Measurements from ENCODE around the gene NHS. TPM values are rescaled to one million over a fixed set of nuclear protein-coding genes. Genes with fewer than 3 reads are reported as not detected.

NHS gene
- total RNA-seq, 4 donors from 2014 or later = 0.20 to 0.39 (median 0.30) TPM

DNA sequence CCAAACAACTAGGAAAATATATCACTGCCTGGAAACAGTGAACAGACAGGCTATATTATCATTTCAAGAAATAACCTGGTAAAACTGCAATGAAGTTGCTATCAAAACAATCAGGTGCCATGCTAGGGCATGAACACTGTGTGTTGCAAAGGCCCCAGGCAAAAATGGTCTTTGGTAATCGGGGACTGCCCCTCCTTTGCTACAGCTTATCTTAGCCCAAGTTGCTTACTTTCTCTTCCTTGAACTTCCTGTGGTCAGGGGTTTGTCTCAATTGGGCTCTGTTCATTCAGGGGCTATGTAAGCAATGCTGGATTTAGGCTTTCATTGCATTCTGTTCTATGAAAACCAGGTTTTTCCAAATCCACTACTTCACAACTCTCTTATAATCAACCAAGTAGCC, 392.7 kb downstream of the NHS start:
- ATAC-seq (no peak), DNase-seq (no peak)
- Histone ChIP-seq H3K36me3 (no peaks in the 10 kb centered on the region), H3K4me3 (no peak overlapping the region), H3K27me3 (no peaks in the 10 kb centered on the region), H3K27ac (no peak overlapping the region), H3K9me3 (no peaks in the 10 kb centered on the region), H3K4me1 (no peaks in the 10 kb centered on the region)
- in situ Hi-C loops (cut with MboI; ENCODE audit: low sequenced_read_pairs in 4 of 4) = no loop called here
- intact Hi-C loops (cut with DNase I; ENCODE audit: low total_unique reads) = no loop called here
- TF ChIP-seq CTCF (IDR thresholded peaks at IDR 0.05 in 4 of 5, conservative IDR thresholded peaks at IDR 0.05 in 1 of 5) (no peak), POLR2A (IDR thresholded peaks at IDR 0.05) (no peak)

DNA sequence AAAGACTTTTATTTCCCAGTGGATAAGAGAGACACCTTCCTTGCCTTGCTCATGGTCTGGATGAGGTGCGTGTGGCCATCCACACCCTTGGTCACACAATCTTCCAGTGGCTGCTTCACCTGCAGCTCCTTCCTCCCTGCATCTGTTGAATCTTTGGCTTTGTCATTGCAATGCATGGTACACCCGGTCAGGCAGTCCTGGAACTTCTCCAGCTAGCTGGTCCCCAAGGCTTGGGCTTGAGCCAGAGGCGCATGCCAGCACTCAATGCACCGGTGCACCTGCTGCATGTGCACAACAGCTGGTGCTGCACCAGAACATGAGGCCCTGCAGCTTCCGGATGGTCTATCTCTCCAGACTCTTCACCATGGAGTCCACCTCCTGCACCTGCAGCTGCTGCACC, 394.0 kb downstream of the NHS start:
- no peaks in the 10 kb centered on the region for H3K36me3 ChIP-seq
- H3K27ac ChIP-seq = no peak overlapping the region
- H3K27me3 ChIP-seq = peaks cover 0 to 3% (median 0%) of the 10 kb centered on the region in 3 donors
- no peak for DNase-seq
- intact Hi-C loops (cut with DNase I; ENCODE audit: low total_unique reads) (no loop called here), in situ Hi-C loops (cut with MboI; ENCODE audit: low sequenced_read_pairs in 4 of 4) (no loop called here)
- no peaks in the 10 kb centered on the region for H3K9me3 ChIP-seq
- H3K4me1 ChIP-seq = no peaks in the 10 kb centered on the region
- no peak for ATAC-seq
- H3K4me3 ChIP-seq = no peak overlapping the region
- TF ChIP-seq POLR2A (IDR thresholded peaks at IDR 0.05) (no peak), CTCF (IDR thresholded peaks at IDR 0.05 in 4 of 5, conservative IDR thresholded peaks at IDR 0.05 in 1 of 5) (no peak)

- in situ Hi-C loops (cut with MboI; ENCODE audit: low sequenced_read_pairs in 4 of 4) = no loop called here
- no peak for TF ChIP-seq CTCF (IDR thresholded peaks at IDR 0.05 in 4 of 5, conservative IDR thresholded peaks at IDR 0.05 in 1 of 5)
- TF ChIP-seq POLR2A (IDR thresholded peaks at IDR 0.05) = no peak
- H3K27me3 ChIP-seq = peaks cover 0 to 3% (median 0%) of the 10 kb centered on the region in 3 donors
Measured at GRCh38 chrX:17769701-17770269, 394.8 kb downstream of the NHS start.

GRCh38 chrX:17773221-17773876, 398.3 kb downstream of the NHS start:
- Histone ChIP-seq H3K4me3 (no peak overlapping the region), H3K27ac (no peak overlapping the region), H3K4me1 (no peaks in the 10 kb centered on the region), H3K27me3 (peaks cover 0 to 3% (median 0%) of the 10 kb centered on the region in 3 donors), H3K36me3 (no peaks in the 10 kb centered on the region), H3K9me3 (no peaks in the 10 kb centered on the region)
- DNase-seq (no peak), ATAC-seq (no peak)
- in situ Hi-C loops (cut with MboI; ENCODE audit: low sequenced_read_pairs in 4 of 4) = no loop called here
- intact Hi-C loops (cut with DNase I; ENCODE audit: low total_unique reads) = no loop called here
- TF ChIP-seq POLR2A (IDR thresholded peaks at IDR 0.05) = no peak
- TF ChIP-seq CTCF (IDR thresholded peaks at IDR 0.05 in 4 of 5, conservative IDR thresholded peaks at IDR 0.05 in 1 of 5) = no peak

More at GRCh38 chrX:17769701-17770269, 394.8 kb downstream of the NHS start:
- ATAC-seq (no peak), DNase-seq (no peak)
- no peaks in the 10 kb centered on the region for H3K4me1 ChIP-seq
- intact Hi-C loops (cut with DNase I; ENCODE audit: low total_unique reads) = no loop called here
- H3K4me3 ChIP-seq = no peak overlapping the region
- H3K36me3 ChIP-seq = no peaks in the 10 kb centered on the region
- H3K9me3 ChIP-seq = no peaks in the 10 kb centered on the region
- no peak overlapping the region for H3K27ac ChIP-seq
